Neural crest cell (in vitro differentiated cells): ENCODE results near the gene ERCC6. TPM values are rescaled to one million over a fixed set of nuclear protein-coding genes. Genes with fewer than 3 reads are reported as not detected.

Source experiments
- DNase-seq: peaks from one replicate; pipeline ENCODE4 v3.0.0; 2021; ENCODE audit warnings: low read depth, mixed read lengths, low spot score
- H3K27ac Mint-ChIP-seq: one replicate; pipeline ENCODE4 v1.8.0; 2021; ENCODE audit warnings: mild to moderate bottlenecking, mixed read lengths; ENCODE audit not compliant: unreplicated experiment
- H3K27me3 Mint-ChIP-seq: 2 replicates; pipeline ENCODE4 v1.8.0; 2021; ENCODE audit warnings: low read depth, mild to moderate bottlenecking, mixed read lengths
- H3K36me3 Mint-ChIP-seq: 2 replicates; pipeline ENCODE4 v1.8.0; 2021; ENCODE audit warnings: low read depth, mild to moderate bottlenecking, mixed read lengths
- H3K4me1 Mint-ChIP-seq: 2 replicates; pipeline ENCODE4 v1.8.0; 2021; ENCODE audit warnings: mixed read lengths
- H3K4me3 Mint-ChIP-seq: one replicate; pipeline ENCODE4 v1.8.0; 2021; ENCODE audit warnings: mild to moderate bottlenecking, mixed read lengths
- H3K9me3 Mint-ChIP-seq: 2 replicates; pipeline ENCODE4 v1.8.0; 2021; ENCODE audit warnings: mixed read lengths
- CTCF ChIP-seq: fragments of 200-600 bp; sonication (generic); conservative IDR thresholded peaks from 2 replicates; pipeline ENCODE4 v1.5.0; 2021; ENCODE audit warnings: antibody characterized with exemption, mild to moderate bottlenecking
- total RNA-seq: library from RNA; stranded (reverse); gene quantifications from 2 replicates; pipeline ENCODE4 v1.2.1, GENCODE V29; 2021

Gene ERCC6
- total RNA-seq, 1 donor from 2014 or later = 19.7 TPM

- TF ChIP-seq CTCF = no peak
- H3K27me3 Mint-ChIP-seq = no peaks in the 10 kb centered on the region
- peaks cover 2% of the 10 kb centered on the region for H3K36me3 Mint-ChIP-seq
- no peaks in the 10 kb centered on the region for H3K4me1 Mint-ChIP-seq
- H3K4me3 Mint-ChIP-seq = no peak overlapping the region
- H3K27ac Mint-ChIP-seq = peak overlapping the region; percentile 4
- DNase-seq = no peak
- H3K9me3 Mint-ChIP-seq = no peaks in the 10 kb centered on the region
Measured at GRCh38 chr10:49498425-49498824, 40.5 kb downstream of the ERCC6 start.

- Mint-ChIP-seq H3K27ac (no peak overlapping the region), H3K9me3 (no peaks in the 10 kb centered on the region), H3K27me3 (no peaks in the 10 kb centered on the region), H3K36me3 (peaks cover 2% of the 10 kb centered on the region), H3K4me3 (no peak overlapping the region), H3K4me1 (no peaks in the 10 kb centered on the region)
- TF ChIP-seq CTCF = no peak
- DNase-seq = no peak
Measured at GRCh38 chr10:49497358-49497757, 41.6 kb downstream of the ERCC6 start.

GRCh38 chr10:49488056-49488717, 50.7 kb downstream of the ERCC6 start:
- Mint-ChIP-seq H3K27ac (no peak overlapping the region), H3K9me3 (no peaks in the 10 kb centered on the region), H3K4me1 (peaks cover 14% of the 10 kb centered on the region), H3K4me3 (no peak overlapping the region), H3K36me3 (no peaks in the 10 kb centered on the region), H3K27me3 (no peaks in the 10 kb centered on the region)
- peak; percentile 15 for TF ChIP-seq CTCF
- no peak for DNase-seq

- Mint-ChIP-seq H3K9me3 (no peaks in the 10 kb centered on the region), H3K4me3 (no peak overlapping the region), H3K27ac (no peak overlapping the region), H3K36me3 (peaks cover 2% of the 10 kb centered on the region), H3K4me1 (peaks cover 14% of the 10 kb centered on the region), H3K27me3 (no peaks in the 10 kb centered on the region)
- DNase-seq = no peak
- no peak for TF ChIP-seq CTCF
Measured at GRCh38 chr10:49486738-49487137, 52.2 kb downstream of the ERCC6 start.

GRCh38 chr10:49486009-49486408, 52.9 kb downstream of the ERCC6 start:
- H3K4me1 Mint-ChIP-seq = peaks cover 14% of the 10 kb centered on the region
- no peak overlapping the region for H3K4me3 Mint-ChIP-seq
- peaks cover 5% of the 10 kb centered on the region for H3K36me3 Mint-ChIP-seq
- no peak for TF ChIP-seq CTCF
- peak overlapping the region; percentile 0 for H3K27ac Mint-ChIP-seq
- no peak for DNase-seq
- no peaks in the 10 kb centered on the region for H3K9me3 Mint-ChIP-seq
- H3K27me3 Mint-ChIP-seq = no peaks in the 10 kb centered on the region
